ENCODE results near the gene C1orf167. TPM values are rescaled to one million over a fixed set of nuclear protein-coding genes. Genes with fewer than 3 reads are reported as not detected.

C1orf167 gene
- total and polyA plus RNA-seq, 2 of the 13 experiments (the other 11 are each of a cell fraction or from before 2014, with no cell fraction given) = not detected

GRCh38 chr1:11838349-11839272, 76.6 kb downstream of the C1orf167 start (continued):
- TF ChIP-seq PAWR (CRISPR knock-in tag; IDR thresholded peaks at IDR 0.05; ENCODE audit: borderline replicate concordance) = 0 out of 2 replicates have a peak, but pooled peaks have one; percentile 37
- no peak for TF ChIP-seq PRDM4 (CRISPR knock-in tag; IDR thresholded peaks at IDR 0.05; ENCODE audit: borderline replicate concordance)
- TF ChIP-seq ZKSCAN8 (CRISPR knock-in tag; IDR thresholded peaks at IDR 0.05; ENCODE audit: borderline replicate concordance) = no peak
- TF ChIP-seq ZNF549 (CRISPR knock-in tag; IDR thresholded peaks at IDR 0.05) = no peak
- TF ChIP-seq DNMT1 (CRISPR knock-in tag; IDR thresholded peaks at IDR 0.05) = 0 out of 2 replicates have a peak, but pooled peaks have one; percentile 60
- TF ChIP-seq ZNF770 (CRISPR knock-in tag; IDR thresholded peaks at IDR 0.05) = no peak
- peak; percentile 24; the same call in 1 of the 2 replicates for TF ChIP-seq ZNF556 (CRISPR knock-in tag; IDR thresholded peaks at IDR 0.05; ENCODE audit: borderline replicate concordance)
- TF ChIP-seq CEBPG (CRISPR knock-in tag; IDR thresholded peaks at IDR 0.05) = peak; percentile 28; the same call in 1 of the 2 replicates
- TF ChIP-seq ZNF124 (CRISPR knock-in tag; IDR thresholded peaks at IDR 0.05) = 0 out of 2 replicates have a peak, but pooled peaks have one; percentile 45
- TF ChIP-seq ATF7-NPFF (CRISPR knock-in tag; IDR thresholded peaks at IDR 0.05; ENCODE audit: low read depth) = no peak
- TF ChIP-seq ZNF652 (CRISPR knock-in tag; IDR thresholded peaks at IDR 0.05; ENCODE audit: borderline replicate concordance, low read depth) = no peak
- peak; percentile 99 for TF ChIP-seq CTCF (CRISPR knock-in tag; IDR thresholded peaks at IDR 0.05)
- 0 out of 2 replicates have a peak, but pooled peaks have one; percentile 20 for TF ChIP-seq SOX5 (CRISPR knock-in tag; IDR thresholded peaks at IDR 0.05; ENCODE audit: borderline replicate concordance)
- no peak for TF ChIP-seq PAXIP1 (CRISPR knock-in tag; conservative IDR thresholded peaks at IDR 0.05)
- peak; percentile 48; the same call in 1 of the 2 replicates for TF ChIP-seq CBFB (CRISPR knock-in tag; IDR thresholded peaks at IDR 0.05)
- TF ChIP-seq KLF16 (CRISPR knock-in tag; IDR thresholded peaks at IDR 0.05) = no peak

Measured in HepG2 (cell line).